Measurements from ENCODE around the gene DIS3L2. TPM values are rescaled to one million over a fixed set of nuclear protein-coding genes. Genes with fewer than 3 reads are reported as not detected.
"Not testable (repeated sequence)": the region's sequence is repeated elsewhere in the genome, so short reads cannot be mapped to it uniquely, and the experiment has no call there.

DIS3L2 gene
- total RNA-seq, 1 donor from 2014 or later = 33.0 TPM

DNA sequence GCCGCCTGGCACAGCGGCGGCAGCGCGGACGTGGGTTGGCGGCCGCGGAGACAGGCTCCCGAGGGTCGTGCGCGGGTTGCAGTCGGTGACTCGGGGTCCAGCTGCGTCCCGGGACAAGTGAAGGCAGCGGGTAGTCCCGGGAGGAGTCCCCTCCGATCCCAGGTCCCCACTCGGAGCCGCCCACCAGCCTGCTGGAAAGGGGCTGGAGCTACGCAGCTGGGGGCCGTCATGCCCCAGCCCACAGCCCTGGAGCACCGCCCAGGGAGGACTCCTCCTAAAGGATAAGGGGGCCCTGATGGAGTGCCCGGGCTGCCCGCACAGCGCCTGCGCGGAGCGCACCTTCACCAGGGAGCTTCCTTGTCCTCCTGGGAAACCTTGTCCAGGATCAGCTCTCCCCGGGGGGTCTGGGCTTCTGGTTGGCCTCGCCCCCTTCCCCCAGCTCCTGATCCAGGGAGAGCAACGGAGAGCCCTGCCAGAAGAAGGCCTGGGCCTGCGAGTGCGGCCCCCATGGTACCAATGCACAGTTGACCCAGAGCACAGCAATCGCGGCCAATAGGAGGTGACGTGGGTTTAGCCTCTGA lies 391.1 kb downstream of the DIS3L2 start:
- FAIRE-seq = no peak
- no peak for DNase-seq (ENCODE audit: low spot score in 2 of 2)

DNA sequence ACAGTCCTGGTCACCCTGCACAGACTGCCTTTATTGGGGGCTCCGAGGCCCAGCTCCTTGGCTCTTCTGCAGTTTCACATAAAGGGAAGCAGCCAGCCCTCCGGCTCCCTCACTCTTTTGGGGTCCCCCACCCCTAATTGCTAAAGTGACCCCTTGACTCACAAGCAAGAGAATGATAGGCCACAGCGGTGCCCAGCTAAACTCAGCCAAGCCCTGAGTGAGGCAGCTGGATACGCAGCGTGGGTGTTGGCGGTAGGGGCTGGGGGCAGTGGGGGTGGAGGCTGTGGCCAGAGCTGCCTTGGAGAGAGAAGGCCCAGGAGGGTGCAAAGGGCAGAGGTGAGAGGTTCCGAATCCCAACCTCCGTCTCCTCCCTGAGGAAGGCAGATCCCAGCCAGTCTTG lies 391.6 kb downstream of the DIS3L2 start:
- FAIRE-seq = no peak
- DNase-seq (ENCODE audit: low spot score in 2 of 2) = no peak

- DNase-seq (ENCODE audit: low spot score in 2 of 2) = no peak
- FAIRE-seq = no peak
These were observed 392.1 kb downstream of the DIS3L2 start for GRCh38 chr2:232353660-232354059.

- no peak for DNase-seq (ENCODE audit: low spot score in 2 of 2)
- FAIRE-seq = no peak
These were observed 392.6 kb downstream of the DIS3L2 start for GRCh38 chr2:232354069-232354468.

- FAIRE-seq (no peak), DNase-seq (ENCODE audit: low spot score in 2 of 2) (no peak)
These were observed 400.1 kb downstream of the DIS3L2 start for GRCh38 chr2:232361646-232362045.

DNA sequence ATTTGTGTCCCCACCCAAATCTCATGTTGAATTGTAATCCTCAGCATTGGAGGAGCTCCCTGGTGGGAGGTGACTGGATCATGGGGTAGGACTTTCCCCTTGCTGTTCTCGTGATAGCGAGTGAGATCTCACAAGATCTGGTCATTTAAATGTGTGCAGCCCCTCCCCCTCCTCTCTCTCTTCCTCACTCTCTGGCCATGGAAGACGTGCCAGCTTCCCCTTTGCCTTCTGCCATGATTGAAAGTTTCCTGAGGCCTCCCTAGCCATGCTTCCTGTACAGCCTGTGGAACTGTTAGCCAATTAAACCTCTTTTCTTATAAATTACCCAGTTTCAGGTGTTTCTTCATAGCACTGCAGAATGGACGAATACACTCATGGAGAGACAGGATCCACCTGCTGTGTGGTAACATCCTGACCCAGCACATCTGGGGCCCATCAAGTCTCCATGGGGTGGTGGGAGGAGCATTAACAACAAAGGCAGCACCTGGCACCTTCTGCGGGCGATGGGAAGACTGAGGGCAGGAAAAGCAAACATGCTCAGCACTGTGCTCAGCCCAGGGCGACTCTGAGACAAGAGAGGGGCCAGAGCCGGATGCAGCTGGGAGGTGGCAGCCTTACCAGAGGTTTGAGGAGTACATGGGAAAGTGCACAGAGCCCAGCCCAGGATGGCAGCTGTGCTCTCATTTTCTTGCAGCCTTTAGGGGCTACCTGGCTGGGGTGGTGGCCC lies 400.8 kb downstream of the DIS3L2 start:
- no peak for DNase-seq (ENCODE audit: low spot score in 2 of 2)
- FAIRE-seq = no peak

DNA sequence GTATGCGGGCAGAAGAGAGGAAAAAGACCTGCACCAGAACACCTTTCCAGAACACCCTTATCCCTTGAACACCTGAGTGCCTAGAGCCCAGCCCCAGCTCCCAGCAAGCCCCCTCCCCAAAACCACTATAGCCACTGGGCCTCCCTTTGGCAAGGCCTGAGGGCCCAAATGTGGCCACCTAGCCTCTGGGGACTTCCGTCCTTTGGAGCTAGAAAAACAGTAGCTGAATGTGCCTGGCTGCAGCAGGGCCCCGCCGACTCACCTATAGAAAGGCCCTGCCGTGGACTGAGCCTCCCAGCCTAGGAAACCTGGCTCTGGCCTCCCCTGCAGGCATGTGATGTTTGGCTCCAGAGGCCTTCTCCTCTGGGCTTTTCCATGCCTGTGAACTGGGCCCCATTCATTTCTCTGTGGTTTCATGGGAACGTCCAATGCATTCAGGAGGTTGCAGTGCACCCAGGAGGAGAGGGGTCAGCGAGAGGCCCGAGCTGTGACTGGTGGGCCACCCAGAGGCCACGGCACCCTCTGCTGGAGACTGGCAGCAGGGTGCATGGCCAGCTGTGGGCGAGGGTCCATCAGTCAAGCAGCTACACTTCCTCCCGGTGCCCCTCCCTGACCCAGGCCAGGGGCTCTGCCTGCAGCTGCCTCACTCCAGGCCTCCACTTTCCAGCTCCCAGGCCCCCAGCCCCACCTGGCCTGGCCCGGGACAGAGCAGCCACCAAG lies 401.7 kb downstream of the DIS3L2 start:
- not testable (repeated sequence) for FAIRE-seq; DNase-seq (ENCODE audit: low spot score in 2 of 2)

DNA sequence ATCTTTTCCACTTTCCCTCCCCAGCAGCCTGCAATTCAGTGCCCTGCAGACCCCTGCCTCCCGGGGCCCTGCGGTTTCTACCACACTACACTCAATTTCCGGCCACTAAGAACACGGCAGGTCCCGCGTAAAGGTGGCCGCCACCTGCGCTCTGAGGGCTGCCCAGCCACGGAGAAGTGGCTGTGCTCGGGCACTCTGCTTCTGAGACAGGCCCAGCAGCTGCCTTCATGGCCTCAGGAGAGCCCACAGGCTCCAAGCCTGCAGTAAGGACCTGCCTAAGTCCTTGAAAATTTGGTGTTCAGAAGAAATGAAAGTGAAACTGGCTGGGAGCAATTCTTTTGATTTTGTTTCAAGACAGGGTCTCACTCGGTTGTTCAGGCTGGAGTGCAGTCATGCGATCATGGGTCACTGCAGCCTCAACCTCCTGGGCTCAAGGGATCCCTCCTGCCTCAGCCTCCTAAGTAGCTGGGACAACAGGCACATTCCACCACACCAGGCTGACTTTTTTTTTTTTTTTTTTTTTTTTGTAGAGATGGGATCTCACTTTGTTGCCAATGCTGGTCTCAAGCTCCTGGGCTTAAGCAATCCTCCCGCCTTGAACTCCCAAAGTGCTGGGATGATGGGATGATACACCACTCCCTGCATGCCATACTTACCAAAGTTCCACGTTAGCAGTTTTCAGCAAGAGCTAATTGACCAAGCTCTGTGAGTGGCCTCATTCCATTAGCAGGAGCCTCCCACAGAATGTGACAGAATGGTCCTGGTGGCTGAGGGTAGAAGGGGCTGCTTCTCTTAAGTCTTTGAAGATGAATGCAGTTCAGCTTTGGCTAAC lies 402.5 kb downstream of the DIS3L2 start:
- FAIRE-seq (no peak), DNase-seq (ENCODE audit: low spot score in 2 of 2) (no peak)

DNA sequence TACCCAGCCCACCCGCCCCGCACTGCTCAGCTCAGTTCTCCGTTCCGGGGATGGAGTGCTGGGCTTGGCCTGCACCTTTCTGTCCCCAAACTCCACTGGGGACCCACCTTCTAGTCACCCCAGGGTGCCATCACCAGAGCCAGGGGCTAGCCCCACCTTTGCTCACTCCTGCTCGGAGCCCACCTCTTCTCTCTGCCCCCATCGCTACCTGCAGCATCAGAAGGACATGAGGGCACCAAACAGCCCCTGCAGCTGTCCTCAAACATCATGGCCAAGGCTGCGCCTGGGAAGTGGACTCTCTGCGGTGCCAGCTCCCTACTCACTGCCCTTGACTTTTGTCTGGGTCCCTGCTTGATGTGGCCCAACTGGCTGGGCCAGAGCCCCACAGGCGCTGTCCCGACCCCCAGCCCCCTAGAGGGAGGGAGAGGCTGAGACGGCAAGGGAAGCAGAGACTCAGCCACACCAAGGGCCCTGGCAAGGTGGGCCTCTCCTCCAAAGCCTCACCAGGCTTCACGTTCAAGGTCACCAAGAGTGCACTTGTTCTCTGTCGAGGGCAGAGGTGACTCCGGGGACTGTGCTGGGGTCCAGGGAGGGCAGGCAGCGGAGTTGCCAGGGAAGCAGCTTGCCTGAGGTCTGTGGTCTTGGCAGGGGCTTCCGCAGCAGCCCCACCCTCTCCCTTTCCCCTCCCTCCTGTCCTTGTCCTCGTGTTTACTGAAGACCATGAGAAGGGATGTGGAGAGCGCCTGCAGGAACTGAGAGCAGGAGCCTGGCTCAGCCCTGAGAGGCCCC lies 403.5 kb downstream of the DIS3L2 start:
- not testable (repeated sequence) for FAIRE-seq; DNase-seq (ENCODE audit: low spot score in 2 of 2)

GRCh38 chr2:232365621-232366321 lies 404.3 kb downstream of the DIS3L2 start:
- DNase-seq (ENCODE audit: low spot score in 2 of 2) (no peak), FAIRE-seq (no peak)

DNA sequence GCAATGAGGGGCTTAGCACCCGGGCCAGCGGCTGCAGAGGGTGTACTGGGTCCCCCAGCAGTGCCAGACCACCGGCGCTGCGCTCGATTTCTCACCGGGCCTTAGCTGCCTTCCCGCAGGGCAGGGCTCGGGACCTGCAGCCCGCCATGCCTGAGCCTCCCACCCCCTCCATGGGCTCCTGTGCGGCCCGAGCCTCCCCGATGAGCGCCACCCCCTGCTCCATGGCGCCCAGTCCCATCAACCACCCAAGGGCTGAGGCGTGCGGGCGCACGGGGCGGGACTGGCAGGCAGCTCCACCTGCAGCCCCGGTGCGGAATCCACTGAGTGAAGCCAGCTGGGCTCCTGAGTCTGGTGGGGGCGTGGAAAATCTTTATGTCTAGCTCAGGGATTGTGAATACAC lies 404.9 kb downstream of the DIS3L2 start:
- FAIRE-seq = not testable (repeated sequence)

GRCh38 chr2:232367016-232367415 lies 405.5 kb downstream of the DIS3L2 start:
- DNase-seq (ENCODE audit: low spot score in 2 of 2) (no peak), FAIRE-seq (no peak)

More for the DNA sequence above, 404.9 kb downstream of the DIS3L2 start:
- not testable (repeated sequence) for DNase-seq (ENCODE audit: low spot score in 2 of 2)

DNA sequence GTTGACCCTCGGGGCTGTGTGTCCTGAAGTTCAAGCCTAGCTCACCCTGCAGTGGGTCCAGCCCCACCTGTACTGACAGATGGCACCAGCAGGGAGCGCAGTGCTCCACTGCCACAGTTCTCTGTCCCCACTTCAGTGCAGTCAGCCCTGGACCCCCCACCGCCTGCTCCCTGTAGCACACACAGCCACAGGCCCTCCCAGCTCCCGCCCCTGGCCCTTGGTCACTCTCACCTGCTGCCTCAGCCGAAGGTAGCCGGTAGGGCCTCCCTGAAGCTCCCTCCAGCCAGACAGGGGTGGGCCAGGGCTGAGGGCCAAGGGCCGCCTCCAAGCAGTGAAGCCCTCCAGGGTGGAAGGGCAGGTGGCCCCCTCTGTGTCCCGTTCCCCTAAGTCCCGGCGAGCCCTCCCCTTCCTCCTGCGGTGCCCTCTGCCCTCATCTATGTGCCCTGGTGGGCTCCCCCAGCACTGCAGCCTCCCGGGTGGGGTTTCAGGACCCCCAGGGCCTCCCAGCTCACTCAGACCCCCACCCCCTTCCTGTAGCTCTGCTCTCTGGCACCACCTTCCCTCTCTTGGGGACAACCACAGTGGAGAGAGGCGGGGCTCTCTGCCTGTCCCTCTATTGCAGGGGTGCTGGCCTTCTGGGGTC lies 406.2 kb downstream of the DIS3L2 start:
- no peak for FAIRE-seq
- DNase-seq (ENCODE audit: low spot score in 2 of 2) = no peak

GRCh38 chr2:232368311-232368731 lies 406.8 kb downstream of the DIS3L2 start:
- DNase-seq (ENCODE audit: low spot score in 2 of 2) = no peak

GRCh38 chr2:232369126-232369951 lies 407.8 kb downstream of the DIS3L2 start:
- no peak for DNase-seq (ENCODE audit: low spot score in 2 of 2)

More at GRCh38 chr2:232368311-232368731, 406.8 kb downstream of the DIS3L2 start:
- FAIRE-seq = no peak

GRCh38 chr2:232370007-232370406 lies 408.5 kb downstream of the DIS3L2 start:
- not testable (repeated sequence) for DNase-seq (ENCODE audit: low spot score in 2 of 2); FAIRE-seq

More at GRCh38 chr2:232369126-232369951, 407.8 kb downstream of the DIS3L2 start:
- FAIRE-seq = no peak

All from frontal cortex (tissue), 4 donors.